H9 (cell line): ENCODE measurements around the gene SLC12A5. TPM values are rescaled to one million over a fixed set of nuclear protein-coding genes. Genes with fewer than 3 reads are reported as not detected.

Experiments
- DNase-seq: peaks from one replicate; pipeline ENCODE4 v3.0.0-alpha.2; 2017
- H2AFZ ChIP-seq: one replicate; pipeline ENCODE4 v1.6.1; 2013; ENCODE audit warnings: mild to moderate bottlenecking, low read length, control low read depth, moderate library complexity
- H2AK5ac ChIP-seq: 2 replicates; pipeline ENCODE4 v1.6.1; 2013; ENCODE audit warnings: low read length, control low read depth, mixed read lengths; ENCODE audit not compliant: insufficient read length
- H2BK120ac ChIP-seq: one replicate; pipeline ENCODE4 v1.6.1; 2013; ENCODE audit warnings: low read depth, mild to moderate bottlenecking, low read length, control low read depth, inconsistent platforms; ENCODE audit not compliant: poor library complexity, severe bottlenecking
- H2BK12ac ChIP-seq: 2 replicates; pipeline ENCODE4 v1.6.1; 2013; ENCODE audit warnings: low read length, control low read depth, mixed read lengths, low read depth; ENCODE audit not compliant: insufficient read length
- H2BK15ac ChIP-seq: 2 replicates; pipeline ENCODE4 v1.6.1; 2013; ENCODE audit warnings: low read depth, low read length, control low read depth
- H2BK20ac ChIP-seq: one replicate; pipeline ENCODE4 v1.6.1; 2013; ENCODE audit warnings: low read depth, mild to moderate bottlenecking, low read length, control low read depth, inconsistent platforms; ENCODE audit not compliant: poor library complexity, severe bottlenecking
- H2BK5ac ChIP-seq: 2 replicates; pipeline ENCODE4 v1.6.1; 2013; ENCODE audit warnings: low read length, control low read depth, mixed read lengths; ENCODE audit not compliant: insufficient read length
- H3K14ac ChIP-seq: 2 replicates; pipeline ENCODE4 v1.6.1; 2013; ENCODE audit warnings: low read length, control low read depth; ENCODE audit not compliant: insufficient read depth
- H3K18ac ChIP-seq: 2 replicates; pipeline ENCODE4 v1.6.1; 2013; ENCODE audit warnings: low read depth, mild to moderate bottlenecking, mixed read lengths, low read length, control low read depth; ENCODE audit not compliant: insufficient read length
- H3K23ac ChIP-seq: 2 replicates; pipeline ENCODE4 v1.6.1; 2013; ENCODE audit warnings: low read length, control low read depth, mixed read lengths, low read depth; ENCODE audit not compliant: insufficient read length
- H3K23me2 ChIP-seq: 2 replicates; pipeline ENCODE4 v1.6.1; 2013; ENCODE audit warnings: low read depth, mild to moderate bottlenecking, mixed read lengths, low read length, control low read depth; ENCODE audit not compliant: insufficient read length, poor library complexity, severe bottlenecking
- H3K27ac ChIP-seq: 2 replicates; pipeline ENCODE4 v1.5.1; 2013; ENCODE audit warnings: low read length, control low read depth, mixed read lengths, low read depth; ENCODE audit not compliant: insufficient read length
- H3K27me3 ChIP-seq: 2 replicates; pipeline ENCODE4 v1.6.1; 2013; ENCODE audit warnings: low read length, control low read depth, inconsistent platforms; ENCODE audit not compliant: insufficient read depth
- H3K4ac ChIP-seq: 2 replicates; pipeline ENCODE4 v1.6.1; 2013; ENCODE audit warnings: low read depth, mild to moderate bottlenecking, control low read depth, inconsistent platforms, low read length, moderate library complexity
- H3K4me1 ChIP-seq: 2 replicates; pipeline ENCODE4 v1.6.1; 2013; ENCODE audit warnings: low read length, control low read depth, inconsistent platforms; ENCODE audit not compliant: insufficient read depth
- H3K4me2 ChIP-seq: 2 replicates; pipeline ENCODE4 v1.6.1; 2013; ENCODE audit warnings: low read length, control low read depth, mixed read lengths; ENCODE audit not compliant: insufficient read length, insufficient read depth
- H3K56ac ChIP-seq: 2 replicates; pipeline ENCODE4 v1.6.1; 2013; ENCODE audit warnings: low read depth, mild to moderate bottlenecking, mixed read lengths, low read length, control low read depth; ENCODE audit not compliant: insufficient read length
- H3K79me1 ChIP-seq: 2 replicates; pipeline ENCODE4 v1.6.1; 2013; ENCODE audit warnings: low read depth, mild to moderate bottlenecking, moderate library complexity, low read length, control low read depth, inconsistent platforms; ENCODE audit not compliant: insufficient read depth, poor library complexity, severe bottlenecking
- H3K79me2 ChIP-seq: 2 replicates; pipeline ENCODE4 v1.6.1; 2013; ENCODE audit warnings: low read length, control low read depth, inconsistent platforms; ENCODE audit not compliant: insufficient read depth
- H3K9ac ChIP-seq: 2 replicates; pipeline ENCODE4 v1.6.1; 2013; ENCODE audit warnings: low read length, control low read depth, mixed read lengths; ENCODE audit not compliant: insufficient read length; ENCODE audit errors: extremely low read depth
- H3K9me3 ChIP-seq: one replicate; pipeline ENCODE4 v1.6.1; 2013; ENCODE audit warnings: low read depth, low read length, inconsistent platforms; ENCODE audit not compliant: control insufficient read depth
- H3T11ph ChIP-seq: one replicate; pipeline ENCODE4 v1.6.1; 2013; ENCODE audit warnings: mild to moderate bottlenecking, low read length, control low read depth, inconsistent platforms
- H4K20me1 ChIP-seq: one replicate; pipeline ENCODE4 v1.6.1; 2013; ENCODE audit not compliant: control insufficient read depth, insufficient read length, insufficient read depth
- H4K5ac ChIP-seq: 2 replicates; pipeline ENCODE4 v1.6.1; 2013; ENCODE audit warnings: low read depth, mild to moderate bottlenecking, mixed read lengths, low read length, control low read depth; ENCODE audit not compliant: insufficient read length
- H4K8ac ChIP-seq: replicated peaks from 2 replicates; pipeline ENCODE4 v1.6.1; 2013; ENCODE audit warnings: low read length, control low read depth, mixed read lengths, low read depth; ENCODE audit not compliant: insufficient read length
- H4K91ac ChIP-seq: 2 replicates; pipeline ENCODE4 v1.6.1; 2013; ENCODE audit warnings: low read depth, mild to moderate bottlenecking, moderate library complexity, mixed read lengths, low read length, control low read depth; ENCODE audit not compliant: insufficient read length
- H3K27ac Mint-ChIP-seq, 3 experiments: 2 replicates in 2 of 3; 3 replicates in 1 of 3; pipeline ENCODE4 v1.8.0; 2020 to 2021; ENCODE audit warnings: mixed read lengths in 3 of 3, mild to moderate bottlenecking in 1 of 3, moderate library complexity in 1 of 3
- H3K27me3 Mint-ChIP-seq: 2 replicates; pipeline ENCODE4 v1.8.0; 2021; ENCODE audit warnings: low read depth, mild to moderate bottlenecking, moderate library complexity, mixed read lengths
- H3K36me3 Mint-ChIP-seq, 3 experiments: 2 replicates in 2 of 3; 3 replicates in 1 of 3; pipeline ENCODE4 v1.8.0; 2020 to 2021; ENCODE audit warnings: low read depth in 3 of 3, mixed read lengths in 3 of 3; ENCODE audit not compliant: insufficient read depth in 1 of 3
- H3K4me1 Mint-ChIP-seq, 2 experiments: 2 replicates each; pipeline ENCODE4 v1.8.0; 2020; ENCODE audit warnings: mixed read lengths in 2 of 2
- H3K4me3 Mint-ChIP-seq, 2 experiments: 2 replicates in 1 of 2; 3 replicates in 1 of 2; pipeline ENCODE4 v1.8.0; 2020 to 2021; ENCODE audit warnings: mild to moderate bottlenecking in 2 of 2, mixed read lengths in 2 of 2, moderate library complexity in 1 of 2
- H3K9me3 Mint-ChIP-seq, 2 experiments: 2 replicates in 1 of 2; 3 replicates in 1 of 2; pipeline ENCODE4 v1.8.0; 2020; ENCODE audit warnings: mild to moderate bottlenecking in 2 of 2, mixed read lengths in 2 of 2, moderate library complexity in 1 of 2
- CTCF ChIP-seq: fragments of 200-600 bp; sonication (generic); conservative IDR thresholded peaks from 3 replicates; pipeline ENCODE4 v1.8.0; 2021; ENCODE audit warnings: antibody characterized with exemption, mild to moderate bottlenecking
- WGBS: extraction: QIAGEN DNeasy Blood & Tissue Kit; methylation state at CpG from one replicate; pipeline ENCODE4 v1.1.7; 2013; ENCODE audit warnings: missing lambda C conversion rate, low lambda C conversion rate, mixed read lengths; ENCODE audit not compliant: insufficient read length; ENCODE audit errors: extremely low coverage; 5-methylcytosine and 5-hydroxymethylcytosine counted together
- total RNA-seq: library from RNA; stranded (reverse); gene quantifications from 2 replicates; pipeline ENCODE4 v1.2.1, GENCODE V29; 2021

The SLC12A5 gene
- total RNA-seq, 1 experiment from 2014 or later, result 8.7 TPM

GRCh38 chr20:46036370-46036769, 7.4 kb downstream of the SLC12A5 start:
- Histone ChIP-seq H3T11ph (no peak overlapping the region), H3K4ac (no peak overlapping the region), H3K4me2 (no peak overlapping the region), H2BK15ac (no peak overlapping the region), H3K27me3 (peaks cover 32% of the 10 kb centered on the region), H3K9me3 (no peaks in the 10 kb centered on the region), H2BK5ac (no peak overlapping the region), H3K23me2 (peaks cover 4% of the 10 kb centered on the region), H3K9ac (no peak overlapping the region), H3K79me1 (no peaks in the 10 kb centered on the region), H2BK20ac (no peak overlapping the region), H3K23ac (no peak overlapping the region), H2AFZ (no peak overlapping the region), H3K27ac (no peak overlapping the region), H2BK120ac (no peak overlapping the region), H3K79me2 (no peaks in the 10 kb centered on the region), H4K91ac (no peak overlapping the region), H2BK12ac (no peak overlapping the region), H4K20me1 (peaks cover 2% of the 10 kb centered on the region), H4K8ac (no peak overlapping the region), H2AK5ac (no peak overlapping the region), H3K14ac (no peak overlapping the region), H3K56ac (no peak overlapping the region), H3K18ac (no peak overlapping the region), H3K4me1 (no peaks in the 10 kb centered on the region; the same call in 1 of the 2 replicates), H4K5ac (no peak overlapping the region)
- H3K27ac Mint-ChIP-seq, result no peak overlapping the region
- H3K4me1 Mint-ChIP-seq, result peaks cover 13 to 35% of the 10 kb centered on the region in 2 experiments
- H3K9me3 Mint-ChIP-seq, result no peaks in the 10 kb centered on the region
- no peaks in the 10 kb centered on the region for H3K36me3 Mint-ChIP-seq
- H3K4me3 Mint-ChIP-seq, result no peak overlapping the region
- H3K27me3 Mint-ChIP-seq, result peaks cover 88% of the 10 kb centered on the region
- TF ChIP-seq CTCF, result no peak
- DNase-seq, result no peak
- WGBS, result no CpG with 5 or more reads among the region's 8 CpGs
